Calu3 (cell line): ENCODE results near the gene WBP1L. TPM values are rescaled to one million over a fixed set of nuclear protein-coding genes. Genes with fewer than 3 reads are reported as not detected.

Experiments used
- BruUV-seq: library from RNA; stranded (reverse); fragments of 400-500 nt; replicated peaks from 2 replicates; lab custom pipeline; 2021; lab: Mats Ljungman, UMichigan
- CTCF ChIA-PET: fragments of 300-600 bp; sonication (Branson Sonifier 250); formaldehyde crosslinking; loops from one replicate; lab custom pipeline; 2022; ENCODE audit warnings: antibody characterized with exemption; lab: Charles Lee
- DNase-seq: peaks from one replicate; pipeline ENCODE4 v3.0.0; 2022
- H3K27ac Mint-ChIP-seq: one replicate; pipeline ENCODE4 v1.8.0; 2022; ENCODE audit warnings: mixed read lengths; ENCODE audit not compliant: unreplicated experiment
- H3K27me3 Mint-ChIP-seq: one replicate; pipeline ENCODE4 v1.8.0; 2022; ENCODE audit warnings: mixed read lengths; ENCODE audit not compliant: unreplicated experiment
- H3K36me3 Mint-ChIP-seq: one replicate; pipeline ENCODE4 v1.8.0; 2022; ENCODE audit warnings: mild to moderate bottlenecking, moderate library complexity, mixed read lengths; ENCODE audit not compliant: insufficient read depth, unreplicated experiment
- H3K4me1 Mint-ChIP-seq: one replicate; pipeline ENCODE4 v1.8.0; 2022; ENCODE audit warnings: mild to moderate bottlenecking, low read depth, mixed read lengths; ENCODE audit not compliant: unreplicated experiment
- H3K4me3 Mint-ChIP-seq: one replicate; pipeline ENCODE4 v1.8.0; 2022; ENCODE audit warnings: mild to moderate bottlenecking, low read depth, moderate library complexity, mixed read lengths; ENCODE audit not compliant: unreplicated experiment
- H3K9me3 Mint-ChIP-seq: one replicate; pipeline ENCODE4 v1.8.0; 2022; ENCODE audit warnings: low read depth, mixed read lengths; ENCODE audit not compliant: unreplicated experiment
- CTCF ChIP-seq: fragments of 200-600 bp; IDR thresholded peaks from one replicate; pipeline ENCODE4 v1.8.0; 2022; ENCODE audit warnings: antibody characterized with exemption; ENCODE audit not compliant: unreplicated experiment
- intact Hi-C: fragments of 100-400 bp; cut with micrococcal nuclease; formaldehyde crosslinking; loops from one replicate; pipeline ENCODE4 v1.10.0; 2022; ENCODE audit not compliant: unreplicated experiment
- total RNA-seq: library from RNA; stranded (reverse); gene quantifications from 2 replicates; pipeline ENCODE4 v1.2.3, GENCODE V29; 2022

The WBP1L gene
- total RNA-seq, 1 experiment from 2014 or later, result 19.9 TPM

- Mint-ChIP-seq H3K4me3 (no peak overlapping the region), H3K27ac (no peak overlapping the region), H3K27me3 (peaks cover 28% of the 10 kb centered on the region), H3K4me1 (no peaks in the 10 kb centered on the region), H3K9me3 (no peaks in the 10 kb centered on the region), H3K36me3 (no peaks in the 10 kb centered on the region)
- CTCF ChIA-PET, result no interaction called here
- BruUV-seq, result no TSS peak
- TF ChIP-seq CTCF, result no peak
- intact Hi-C loops, result no loop called here
- DNase-seq, result no peak
These were observed 83.8 kb downstream of the WBP1L start for GRCh38 chr10:102827597-102827975.

GRCh38 chr10:102831322-102832071 is 87.7 kb downstream of the WBP1L start:
- H3K9me3 Mint-ChIP-seq, result no peaks in the 10 kb centered on the region
- no TSS peak for BruUV-seq
- peaks cover 40% of the 10 kb centered on the region for H3K27me3 Mint-ChIP-seq
- H3K4me3 Mint-ChIP-seq, result no peak overlapping the region
- DNase-seq, result no peak
- no peaks in the 10 kb centered on the region for H3K4me1 Mint-ChIP-seq
- no peaks in the 10 kb centered on the region for H3K36me3 Mint-ChIP-seq
- CTCF ChIA-PET, result interaction anchor here (0.6 kb wide), 1 partner anchor 400 kb away, joined by 4 read pairs; no protein-coding TSS in a partner anchor
- TF ChIP-seq CTCF, result no peak
- no peak overlapping the region for H3K27ac Mint-ChIP-seq
- intact Hi-C loops, result no loop called here

GRCh38 chr10:102832248-102832647 is 88.5 kb downstream of the WBP1L start:
- Mint-ChIP-seq H3K9me3 (no peaks in the 10 kb centered on the region), H3K4me1 (no peaks in the 10 kb centered on the region), H3K36me3 (no peaks in the 10 kb centered on the region), H3K27ac (no peak overlapping the region), H3K4me3 (no peak overlapping the region), H3K27me3 (peaks cover 44% of the 10 kb centered on the region)
- no TSS peak for BruUV-seq
- intact Hi-C loops, result no loop called here
- DNase-seq, result no peak
- TF ChIP-seq CTCF, result no peak
- CTCF ChIA-PET, result no interaction called here

- Mint-ChIP-seq H3K27ac (no peak overlapping the region), H3K9me3 (peaks cover 6% of the 10 kb centered on the region), H3K4me3 (no peak overlapping the region), H3K27me3 (peaks cover 52% of the 10 kb centered on the region), H3K36me3 (no peaks in the 10 kb centered on the region), H3K4me1 (peaks cover 5% of the 10 kb centered on the region)
- no TSS peak for BruUV-seq
- DNase-seq, result no peak
- intact Hi-C loops, result no loop called here
- no peak for TF ChIP-seq CTCF
- CTCF ChIA-PET, result no interaction called here
These were observed 89.2 kb downstream of the WBP1L start for GRCh38 chr10:102832987-102833386.
